ENCODE data around the gene WDR33. TPM values are rescaled to one million over a fixed set of nuclear protein-coding genes. Genes with fewer than 3 reads are reported as not detected.
A peak's percentile ranks its signal among the peaks of the same experiment; 100 is the strongest.

WDR33 gene
- total RNA-seq, 1 experiment from 2014 or later = 46.7 TPM

DNA sequence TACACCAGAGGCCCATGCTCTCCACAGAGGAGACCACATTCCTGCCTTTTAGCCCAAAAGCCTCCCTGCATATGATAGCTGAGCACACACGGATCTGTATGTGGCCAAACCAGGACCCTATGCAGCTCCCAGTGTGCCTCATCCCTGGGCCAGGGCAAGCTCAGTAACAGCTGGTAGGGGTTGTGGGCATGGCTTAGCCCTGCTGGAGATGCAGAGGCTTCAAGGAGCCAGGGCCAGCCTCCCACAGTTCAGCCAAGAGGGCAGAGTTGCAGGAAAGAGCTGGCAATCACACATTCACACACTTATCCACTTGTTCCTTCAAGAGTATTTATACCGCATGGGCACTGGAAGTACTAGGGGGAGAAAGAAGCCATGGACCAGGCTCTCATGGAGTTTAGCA, 134.1 kb downstream of the WDR33 start:
- Mint-ChIP-seq H3K27me3 (ENCODE audit: insufficient read depth, unreplicated experiment) (peaks cover 45% of the 10 kb centered on the region), H3K9me3 (ENCODE audit: unreplicated experiment) (no peaks in the 10 kb centered on the region), H3K4me3 (ENCODE audit: unreplicated experiment) (no peak overlapping the region), H3K27ac (ENCODE audit: low read depth, unreplicated experiment) (no peak overlapping the region), H3K4me1 (ENCODE audit: insufficient read depth, unreplicated experiment) (no peaks in the 10 kb centered on the region), H3K36me3 (ENCODE audit: insufficient read depth, unreplicated experiment) (no peaks in the 10 kb centered on the region)
- no peak for TF ChIP-seq CTCF (IDR thresholded peaks at IDR 0.05; ENCODE audit: unreplicated experiment)
- BruUV-seq (replicated peaks) = no TSS peak
- ChIA-PET POLR2A (no interaction called here), CTCF (interaction anchor here (0.6 to 1.8 kb wide), 2 partner anchors 27 to 104 kb away, joined by 3 to 12 read pairs; no protein-coding TSS in a partner anchor)
- intact Hi-C loops (cut with micrococcal nuclease) = no loop called here
- DNase-seq (ENCODE audit: unreplicated experiment) = no peak

GRCh38 chr2:127675331-127676261, 135.4 kb downstream of the WDR33 start, which contains the start of gene LIMS2:
Gene LIMS2 (minus strand): TSS chr2:127675530. CDS start chr2:127675024, 506 bp downstream.
- Mint-ChIP-seq H3K4me3 (ENCODE audit: unreplicated experiment) (peak within 1 kb of the TSS; percentile 49), H3K4me1 (ENCODE audit: insufficient read depth, unreplicated experiment) (no peaks in the 10 kb centered on the region), H3K27me3 (ENCODE audit: insufficient read depth, unreplicated experiment) (peaks cover 48% of the 10 kb centered on the region), H3K27ac (ENCODE audit: low read depth, unreplicated experiment) (no peak within 1 kb of the TSS), H3K36me3 (ENCODE audit: insufficient read depth, unreplicated experiment) (no peaks in the 10 kb centered on the region), H3K9me3 (ENCODE audit: unreplicated experiment) (no peaks in the 10 kb centered on the region)
- intact Hi-C loops (cut with micrococcal nuclease) = no loop called here
- DNase-seq (ENCODE audit: unreplicated experiment) = no peak
- no TSS peak for BruUV-seq (replicated peaks)
- TF ChIP-seq CTCF (IDR thresholded peaks at IDR 0.05; ENCODE audit: unreplicated experiment) = no peak
- ChIA-PET POLR2A (interaction anchor here (0.6 to 0.7 kb wide), 3 partner anchors 27 to 101 kb away, joined by 3 read pairs; no protein-coding TSS in a partner anchor), CTCF (interaction anchor here (0.5 to 1.8 kb wide), 4 partner anchors 17 to 302 kb away, joined by 3 to 12 read pairs (median 3); no protein-coding TSS in a partner anchor)

- ChIA-PET CTCF (no interaction called here), POLR2A (interaction anchor here (0.7 kb wide), 1 partner anchor 433 kb away, joined by 3 read pairs; no protein-coding TSS in a partner anchor)
- peaks cover 49% of the 10 kb centered on the region for H3K27me3 Mint-ChIP-seq (ENCODE audit: insufficient read depth, unreplicated experiment)
- no peak overlapping the region for H3K27ac Mint-ChIP-seq (ENCODE audit: low read depth, unreplicated experiment)
- no peaks in the 10 kb centered on the region for H3K9me3 Mint-ChIP-seq (ENCODE audit: unreplicated experiment)
- H3K4me3 Mint-ChIP-seq (ENCODE audit: unreplicated experiment) = peak overlapping the region; percentile 28
- intact Hi-C loops (cut with micrococcal nuclease) = no loop called here
- DNase-seq (ENCODE audit: unreplicated experiment) = no peak
- no peaks in the 10 kb centered on the region for H3K4me1 Mint-ChIP-seq (ENCODE audit: insufficient read depth, unreplicated experiment)
- TF ChIP-seq CTCF (IDR thresholded peaks at IDR 0.05; ENCODE audit: unreplicated experiment) = no peak
- BruUV-seq (replicated peaks) = no TSS peak
- H3K36me3 Mint-ChIP-seq (ENCODE audit: insufficient read depth, unreplicated experiment) = no peaks in the 10 kb centered on the region
These were observed 136.4 kb downstream of the WDR33 start for GRCh38 chr2:127674241-127675209.

Data from MCF 10A (cell line).